ENCODE data around the gene CCDC28B. TPM values are rescaled to one million over a fixed set of nuclear protein-coding genes. Genes with fewer than 3 reads are reported as not detected.
A peak's percentile ranks its signal among the peaks of the same experiment; 100 is the strongest.

The CCDC28B gene
- total and polyA plus RNA-seq, 2 of the 13 experiments (the other 11 are each of a cell fraction or from before 2014, with no cell fraction given), result 2.6 to 3.5 TPM

GRCh38 chr1:32215629-32216480 is 15.5 kb downstream of the CCDC28B start (continued):
- TF ChIP-seq TFE3 (CRISPR knock-in tag; IDR thresholded peaks at IDR 0.05) (no peak), ZNF781 (CRISPR knock-in tag; IDR thresholded peaks at IDR 0.05; ENCODE audit: borderline replicate concordance, not compliant biosample characterization) (no peak), SALL1 (CRISPR knock-in tag; IDR thresholded peaks at IDR 0.05) (peak; percentile 33; the same call in 1 of the 2 replicates), SKIL (CRISPR knock-in tag; IDR thresholded peaks at IDR 0.05; ENCODE audit: borderline replicate concordance) (no peak), CENPT (CRISPR knock-in tag; IDR thresholded peaks at IDR 0.05; ENCODE audit: low read depth) (no peak), MIXL1 (CRISPR knock-in tag; IDR thresholded peaks at IDR 0.05) (no peak), ZNF619 (CRISPR knock-in tag; IDR thresholded peaks at IDR 0.05) (no peak), IKZF1 (IDR thresholded peaks at IDR 0.05) (no peak), YY1 (IDR thresholded peaks at IDR 0.05; ENCODE audit: insufficient read depth, insufficient replicate concordance, low read depth, low read length) (peak; percentile 8), ZNF710 (CRISPR knock-in tag; IDR thresholded peaks at IDR 0.05; ENCODE audit: borderline replicate concordance) (no peak), SMC3 (IDR thresholded peaks at IDR 0.05; ENCODE audit: low read length) (peak; percentile 86), ZNF335 (CRISPR knock-in tag; IDR thresholded peaks at IDR 0.05) (no peak), ZFX (CRISPR knock-in tag; IDR thresholded peaks at IDR 0.05; ENCODE audit: low read depth) (peak; percentile 47; the same call in 1 of the 2 replicates)
